Activated CD4-positive, alpha-beta T cell treated with anti-CD3 and anti-CD28 coated beads, Interleukin-2, amount 10 ng/mL, durations not matched to agents 7 days and 5 days (primary cell): Measurements from ENCODE around the gene PDGFA. TPM values are rescaled to one million over a fixed set of nuclear protein-coding genes. Genes with fewer than 3 reads are reported as not detected.
A peak's percentile ranks its signal among the peaks of the same experiment; 100 is the strongest.

ENCODE experiments used
- CTCF ChIA-PET: fragments of 350-600 bp; sonication (Branson Sonifier 250); formaldehyde crosslinking; loops from one replicate; lab custom pipeline; 2021; ENCODE audit warnings: antibody characterized with exemption; lab: Charles Lee
- POLR2A ChIA-PET: fragments of 350-600 bp; sonication (Branson Sonifier 250); formaldehyde crosslinking; loops from one replicate; lab custom pipeline; 2021; ENCODE audit warnings: antibody characterized with exemption; lab: Charles Lee
- DNase-seq: peaks from one replicate; pipeline ENCODE4 v3.0.0-alpha.2; 2020
- H3K27ac Mint-ChIP-seq: one replicate; pipeline ENCODE4 v1.8.0; 2021; ENCODE audit warnings: mild to moderate bottlenecking, moderate library complexity, mixed read lengths
- H3K27me3 Mint-ChIP-seq: one replicate; pipeline ENCODE4 v1.8.0; 2021; ENCODE audit warnings: mixed read lengths
- H3K36me3 Mint-ChIP-seq: one replicate; pipeline ENCODE4 v1.8.0; 2021; ENCODE audit warnings: low read depth, mixed read lengths
- H3K4me1 Mint-ChIP-seq: one replicate; pipeline ENCODE4 v1.8.0; 2021; ENCODE audit warnings: mixed read lengths
- H3K4me3 Mint-ChIP-seq: one replicate; pipeline ENCODE4 v1.8.0; 2021; ENCODE audit warnings: mild to moderate bottlenecking, moderate library complexity, mixed read lengths
- H3K9me3 Mint-ChIP-seq: one replicate; pipeline ENCODE4 v1.8.0; 2021; ENCODE audit warnings: mixed read lengths
- total RNA-seq, 2 experiments: library from RNA; stranded (reverse); gene quantifications; one replicate each; pipeline ENCODE4 v1.2.3, GENCODE V29; 2021

Gene PDGFA
- total RNA-seq, 2 experiments from 2014 or later, result 0.37 to 0.46 TPM

DNA sequence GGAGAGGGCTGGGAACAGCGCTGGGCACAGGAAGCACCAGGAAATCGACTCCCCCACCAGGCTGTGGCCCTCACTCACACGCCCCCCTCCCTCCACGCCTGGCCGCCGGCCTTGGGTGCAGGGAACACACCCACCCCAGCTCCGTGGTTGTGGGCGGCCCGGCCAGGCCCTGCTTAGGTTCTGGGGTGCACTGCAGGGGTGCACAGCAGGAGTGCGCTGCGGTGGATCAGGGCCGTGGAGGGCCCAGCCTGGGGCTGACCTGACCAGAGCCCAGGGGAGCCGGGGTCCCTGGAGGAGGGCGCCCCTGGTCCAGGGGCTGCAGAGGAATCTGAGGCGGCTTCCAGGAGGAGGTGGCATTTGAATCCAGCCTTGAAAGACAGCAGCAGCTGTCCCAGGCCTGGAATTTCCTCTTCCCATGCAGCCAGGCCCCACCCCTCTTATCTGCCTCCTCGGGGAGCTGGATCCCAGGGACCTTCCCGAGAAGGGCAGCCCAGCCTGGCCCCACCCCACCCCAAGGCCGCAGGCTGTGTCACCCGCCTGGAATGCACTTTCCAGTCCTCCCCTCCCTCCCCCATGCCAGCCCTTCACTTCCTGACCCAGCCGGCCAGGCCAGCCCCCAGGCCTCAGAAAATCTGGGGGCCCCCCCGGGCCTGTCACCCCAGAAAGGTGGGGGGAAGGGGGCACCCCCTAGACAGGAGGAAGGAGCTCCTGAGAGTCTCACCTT lies 18.4 kb upstream of the PDGFA start:
- Mint-ChIP-seq H3K27me3 (no peaks in the 10 kb centered on the region), H3K4me3 (no peak overlapping the region), H3K36me3 (no peaks in the 10 kb centered on the region), H3K27ac (no peak overlapping the region), H3K9me3 (no peaks in the 10 kb centered on the region), H3K4me1 (peaks cover 3% of the 10 kb centered on the region)
- no peak for DNase-seq
- ChIA-PET CTCF (interaction anchor here (1.5 kb wide), 1 partner anchor 12 kb away, joined by 3 read pairs; no protein-coding TSS in a partner anchor), POLR2A (no interaction called here)

DNA sequence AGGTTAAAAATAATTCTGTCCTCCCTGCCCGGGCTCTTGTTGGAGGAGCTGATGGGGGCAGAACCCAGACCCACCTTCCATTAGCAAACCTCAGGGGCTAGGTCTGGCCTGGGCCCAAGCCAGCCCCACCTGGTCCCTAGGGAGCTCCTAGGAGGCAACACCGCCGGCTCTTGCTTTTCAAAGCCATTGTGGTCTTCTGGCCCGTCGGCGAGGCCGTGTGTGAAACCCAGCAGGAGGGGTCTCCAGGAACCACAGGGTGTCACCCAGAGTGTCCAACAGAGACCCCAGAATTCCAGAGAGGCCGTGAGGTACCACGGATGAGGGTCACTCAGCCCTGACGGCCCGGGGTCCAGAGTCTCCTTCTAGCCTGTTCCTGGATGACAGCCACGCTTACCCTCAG lies 16.6 kb upstream of the PDGFA start:
- Mint-ChIP-seq H3K4me3 (no peak overlapping the region), H3K27me3 (no peaks in the 10 kb centered on the region), H3K4me1 (peaks cover 3% of the 10 kb centered on the region), H3K9me3 (no peaks in the 10 kb centered on the region), H3K27ac (no peak overlapping the region), H3K36me3 (no peaks in the 10 kb centered on the region)
- ChIA-PET CTCF (interaction anchor here (0.6 to 1.2 kb wide), 2 partner anchors 50 to 486 kb away, joined by 3 to 4 read pairs; no protein-coding TSS in a partner anchor), POLR2A (no interaction called here)
- DNase-seq, result no peak

DNA sequence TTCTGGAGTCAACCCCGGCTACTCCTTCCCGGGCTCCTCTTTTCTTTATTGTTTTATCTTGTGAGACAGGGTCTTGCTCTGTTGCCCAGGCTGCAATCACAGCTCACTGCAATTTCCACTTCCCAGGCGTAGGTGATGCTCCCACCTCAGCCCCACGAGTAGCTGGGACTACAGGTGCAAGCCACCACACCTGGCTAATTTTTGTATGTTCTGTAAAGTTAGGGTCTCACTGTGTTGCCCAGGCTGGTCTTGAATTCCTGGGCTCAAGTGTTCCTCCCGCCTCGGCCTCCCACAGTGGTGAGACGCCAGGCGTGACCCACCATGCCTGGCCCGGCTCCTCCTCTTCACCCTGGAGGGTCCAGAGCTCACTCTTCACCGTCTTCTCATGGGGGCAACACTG lies 15.3 kb upstream of the PDGFA start:
- Mint-ChIP-seq H3K27me3 (no peaks in the 10 kb centered on the region), H3K4me3 (no peak overlapping the region), H3K9me3 (no peaks in the 10 kb centered on the region), H3K4me1 (no peaks in the 10 kb centered on the region), H3K27ac (peak overlapping the region; percentile 63), H3K36me3 (no peaks in the 10 kb centered on the region)
- ChIA-PET POLR2A (no interaction called here), CTCF (no interaction called here)
- no peak for DNase-seq

DNA sequence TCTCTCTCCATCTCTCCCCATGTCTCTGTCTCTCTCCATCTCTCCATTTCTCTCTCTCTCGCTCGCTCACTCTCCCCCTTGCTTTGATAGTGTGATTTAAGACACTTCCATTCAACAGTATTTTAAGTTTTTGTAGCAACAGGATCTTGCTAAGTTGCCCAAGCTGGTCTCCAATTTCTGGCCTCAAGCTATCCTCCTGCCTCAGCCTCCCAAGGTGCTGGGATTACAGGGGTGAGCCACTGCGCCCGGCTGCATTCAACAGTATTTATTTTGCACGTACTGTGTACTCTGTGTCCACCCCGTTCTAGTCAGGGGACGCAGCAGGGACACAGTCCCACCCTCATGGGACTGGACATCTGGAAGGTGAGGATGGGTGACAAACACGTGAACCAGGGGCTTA lies 14.4 kb upstream of the PDGFA start:
- DNase-seq, result no peak
- Mint-ChIP-seq H3K9me3 (no peaks in the 10 kb centered on the region), H3K27me3 (no peaks in the 10 kb centered on the region), H3K4me3 (no peak overlapping the region), H3K27ac (no peak overlapping the region), H3K4me1 (no peaks in the 10 kb centered on the region), H3K36me3 (no peaks in the 10 kb centered on the region)
- CTCF ChIA-PET, result no interaction called here
- POLR2A ChIA-PET, result no interaction called here

DNA sequence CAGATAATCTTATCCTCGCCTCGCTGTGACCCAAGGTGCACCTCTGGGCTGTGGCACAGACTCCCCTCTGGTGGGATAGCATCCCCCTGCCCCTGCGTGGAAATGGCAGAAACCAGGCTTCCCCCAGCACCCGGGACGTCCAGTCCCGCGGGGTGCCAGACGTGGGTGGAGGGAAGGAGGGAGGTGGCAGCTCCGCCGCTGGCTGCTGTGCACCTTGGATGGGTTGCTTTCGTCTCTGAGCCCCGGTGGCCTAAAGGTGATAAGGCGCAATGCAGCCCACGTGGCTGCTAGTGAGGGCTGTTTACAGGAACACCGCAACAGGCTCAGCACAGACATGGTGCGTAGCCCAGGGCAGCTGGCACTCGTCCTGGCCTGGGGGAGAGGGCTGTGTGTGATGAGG lies 13.6 kb upstream of the PDGFA start:
- H3K9me3 Mint-ChIP-seq, result no peaks in the 10 kb centered on the region
- H3K4me3 Mint-ChIP-seq, result no peak overlapping the region
- H3K36me3 Mint-ChIP-seq, result no peaks in the 10 kb centered on the region
- H3K27ac Mint-ChIP-seq, result no peak overlapping the region
- DNase-seq, result no peak
- POLR2A ChIA-PET, result no interaction called here
- CTCF ChIA-PET, result no interaction called here
- H3K4me1 Mint-ChIP-seq, result no peaks in the 10 kb centered on the region
- H3K27me3 Mint-ChIP-seq, result no peaks in the 10 kb centered on the region

DNA sequence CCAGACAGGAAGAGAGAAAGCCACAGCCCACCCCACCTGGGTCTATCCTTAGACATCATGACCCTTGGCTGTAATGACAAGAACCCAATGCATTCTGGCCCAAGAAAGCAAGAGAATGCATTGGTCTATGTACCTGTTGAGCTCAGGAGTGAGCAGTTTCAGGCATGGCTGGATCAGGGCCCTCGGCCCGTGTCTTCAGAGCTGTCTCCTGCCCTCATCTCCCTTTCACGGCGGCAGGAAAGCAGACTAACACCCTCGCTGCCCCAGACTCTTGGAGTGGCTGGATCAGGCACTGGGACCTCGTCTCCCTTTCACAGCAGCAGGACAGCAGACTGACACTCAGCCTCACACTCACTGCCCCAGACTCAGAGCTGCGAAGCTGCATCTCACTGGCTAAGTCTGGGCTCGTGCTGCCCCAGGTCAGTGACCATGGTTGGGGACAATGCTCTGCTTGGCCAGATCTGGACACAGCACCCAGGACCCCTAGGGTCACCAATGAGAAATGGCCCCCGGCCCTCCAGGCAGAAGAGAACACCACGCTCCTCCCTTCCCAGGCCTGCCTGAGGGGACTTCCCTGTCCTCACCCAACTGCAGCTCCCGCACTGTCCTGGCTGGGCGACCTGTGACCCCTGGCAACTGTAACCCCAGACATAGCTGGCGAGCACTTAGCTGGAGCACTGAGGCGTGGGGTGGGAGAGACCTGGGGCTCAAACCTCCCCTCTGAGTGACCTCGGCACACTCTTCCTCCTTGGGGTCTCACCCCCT lies 12.9 kb upstream of the PDGFA start:
- POLR2A ChIA-PET, result no interaction called here
- Mint-ChIP-seq H3K36me3 (no peaks in the 10 kb centered on the region), H3K27me3 (no peaks in the 10 kb centered on the region), H3K9me3 (no peaks in the 10 kb centered on the region), H3K4me1 (no peaks in the 10 kb centered on the region), H3K27ac (no peak overlapping the region), H3K4me3 (no peak overlapping the region)
- CTCF ChIA-PET, result no interaction called here
- no peak for DNase-seq

DNA sequence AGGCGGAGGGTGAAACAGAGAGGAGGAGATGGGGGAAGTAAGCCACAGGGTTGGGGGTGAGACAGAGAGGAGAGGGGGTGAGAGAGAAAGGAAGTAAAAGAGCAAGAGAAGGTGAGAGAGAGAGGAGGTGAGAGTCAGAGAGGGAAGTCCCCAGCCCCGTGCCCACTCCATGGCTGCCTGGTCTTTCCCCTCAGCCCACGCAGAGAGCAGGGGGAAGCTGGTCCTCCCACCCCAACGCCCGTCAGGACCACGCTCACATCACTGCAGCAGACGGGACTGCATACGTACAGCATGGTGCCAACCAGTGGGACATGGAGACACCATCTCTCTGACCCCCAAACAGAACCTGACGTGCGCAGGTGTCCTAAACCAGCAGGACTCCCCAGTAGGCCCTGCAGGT lies 12.1 kb upstream of the PDGFA start:
- Mint-ChIP-seq H3K9me3 (no peaks in the 10 kb centered on the region), H3K27me3 (no peaks in the 10 kb centered on the region), H3K36me3 (no peaks in the 10 kb centered on the region), H3K4me3 (no peak overlapping the region), H3K4me1 (no peaks in the 10 kb centered on the region), H3K27ac (no peak overlapping the region)
- no peak for DNase-seq
- ChIA-PET CTCF (no interaction called here), POLR2A (no interaction called here)

DNA sequence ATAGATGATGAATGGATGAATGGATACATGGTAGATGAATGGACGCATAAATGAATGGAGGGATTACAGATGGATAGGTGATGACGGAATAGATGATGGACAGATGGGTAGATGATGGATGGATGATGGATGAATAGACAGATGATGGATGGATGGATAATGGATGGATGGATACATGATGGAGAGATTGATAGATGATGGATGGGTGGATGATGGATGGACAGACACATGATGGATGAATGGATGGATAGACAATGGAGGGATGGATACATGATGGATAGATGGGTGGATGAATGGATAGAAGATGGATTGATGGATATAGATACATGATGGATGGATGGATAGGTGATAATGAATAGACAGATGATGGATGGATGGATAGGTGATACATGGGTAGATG lies 8.8 kb upstream of the PDGFA start:
- no peaks in the 10 kb centered on the region for H3K9me3 Mint-ChIP-seq
- H3K4me3 Mint-ChIP-seq, result no peak overlapping the region
- ChIA-PET POLR2A (no interaction called here), CTCF (no interaction called here)
- H3K27ac Mint-ChIP-seq, result no peak overlapping the region
- H3K27me3 Mint-ChIP-seq, result peaks cover 16% of the 10 kb centered on the region
- H3K36me3 Mint-ChIP-seq, result no peaks in the 10 kb centered on the region
- H3K4me1 Mint-ChIP-seq, result no peaks in the 10 kb centered on the region
- no peak for DNase-seq

DNA sequence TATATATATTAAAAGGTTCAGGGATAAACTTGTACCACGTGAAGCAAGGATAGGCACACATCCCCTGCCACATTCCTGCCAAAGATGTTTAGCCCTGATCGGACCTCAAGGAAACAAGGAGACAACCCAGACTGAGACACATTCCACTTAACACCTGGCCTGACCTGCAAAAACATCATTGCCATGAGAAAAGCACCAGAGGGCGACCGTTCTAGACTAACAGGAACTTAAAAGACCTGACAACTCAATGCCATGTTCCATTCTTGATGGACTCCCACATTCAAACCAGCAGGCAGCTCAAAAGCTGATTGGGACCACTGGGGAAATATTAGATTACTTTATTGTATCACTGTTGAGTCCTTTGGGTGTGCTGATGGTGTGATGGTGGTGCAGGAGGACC lies 8.1 kb upstream of the PDGFA start:
- POLR2A ChIA-PET, result no interaction called here
- H3K27me3 Mint-ChIP-seq, result peaks cover 22% of the 10 kb centered on the region
- H3K36me3 Mint-ChIP-seq, result no peaks in the 10 kb centered on the region
- H3K4me3 Mint-ChIP-seq, result no peak overlapping the region
- H3K27ac Mint-ChIP-seq, result no peak overlapping the region
- DNase-seq, result no peak
- no peaks in the 10 kb centered on the region for H3K9me3 Mint-ChIP-seq
- CTCF ChIA-PET, result no interaction called here
- no peaks in the 10 kb centered on the region for H3K4me1 Mint-ChIP-seq

DNA sequence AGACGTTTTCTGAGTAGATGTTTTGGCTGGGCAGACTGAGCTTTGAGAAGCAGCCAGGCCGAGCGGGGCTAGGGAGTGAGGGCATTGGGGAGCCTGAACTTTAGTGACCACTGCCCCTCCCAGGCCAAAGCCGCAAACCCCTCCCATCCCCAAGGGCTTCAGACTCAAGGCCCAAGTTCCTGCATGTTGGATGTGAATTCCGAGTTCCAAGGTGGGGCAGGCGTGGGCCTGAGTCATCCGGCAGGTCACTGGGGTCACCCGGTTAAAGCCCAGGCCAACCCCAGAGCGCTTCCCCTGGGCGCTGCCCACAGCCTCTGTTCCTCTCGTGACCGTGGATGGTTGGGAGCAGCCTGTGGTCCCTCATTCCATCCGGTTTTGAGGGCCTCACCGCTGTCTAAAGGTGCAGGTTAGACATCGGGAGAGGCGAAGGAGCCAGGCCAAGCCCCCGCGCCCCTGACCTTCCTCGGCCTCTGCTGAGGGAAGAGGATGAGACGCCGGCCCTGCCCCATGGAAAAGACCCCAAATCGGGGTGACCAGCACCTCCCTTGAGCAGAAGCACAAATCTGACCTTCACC lies 6.9 kb upstream of the PDGFA start:
- CTCF ChIA-PET, result interaction anchor here (1.0 kb wide), 1 partner anchor 16 kb away, joined by 3 read pairs; no protein-coding TSS in a partner anchor
- H3K9me3 Mint-ChIP-seq, result no peaks in the 10 kb centered on the region

DNA sequence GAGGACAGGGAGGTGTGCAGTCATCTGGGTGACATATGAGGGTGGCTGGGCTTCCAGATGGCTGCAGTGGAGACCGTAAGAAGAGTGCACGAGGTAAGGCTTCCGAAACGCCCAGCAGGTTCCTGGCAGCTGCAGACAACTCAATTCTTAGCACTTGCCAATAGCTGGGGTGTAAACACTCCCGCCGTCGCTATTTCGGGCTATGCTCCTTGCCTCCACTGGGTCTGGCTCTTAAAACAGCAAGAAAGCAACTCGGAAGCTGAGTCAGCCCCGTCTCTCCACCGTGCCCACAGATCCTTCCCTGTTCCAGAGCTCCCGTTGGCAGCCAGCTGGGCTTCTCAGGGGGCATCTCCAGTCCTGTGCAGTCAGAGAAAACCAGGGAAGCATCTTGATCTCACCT lies 6.1 kb upstream of the PDGFA start:
- no peak for DNase-seq
- Mint-ChIP-seq H3K4me1 (peaks cover 2% of the 10 kb centered on the region), H3K9me3 (no peaks in the 10 kb centered on the region), H3K4me3 (no peak overlapping the region), H3K27me3 (peaks cover 32% of the 10 kb centered on the region), H3K27ac (no peak overlapping the region), H3K36me3 (no peaks in the 10 kb centered on the region)
- CTCF ChIA-PET, result interaction anchor here (1.0 kb wide), 1 partner anchor 17 kb away, joined by 3 read pairs; no protein-coding TSS in a partner anchor
- POLR2A ChIA-PET, result no interaction called here

More for the DNA sequence above, 6.9 kb upstream of the PDGFA start:
- POLR2A ChIA-PET, result interaction anchor here (0.6 kb wide), 1 partner anchor 516 kb away, joined by 4 read pairs; no protein-coding TSS in a partner anchor
- H3K27ac Mint-ChIP-seq, result no peak overlapping the region
- H3K4me3 Mint-ChIP-seq, result no peak overlapping the region
- no peaks in the 10 kb centered on the region for H3K4me1 Mint-ChIP-seq
- peaks cover 25% of the 10 kb centered on the region for H3K27me3 Mint-ChIP-seq
- DNase-seq, result no peak
- no peaks in the 10 kb centered on the region for H3K36me3 Mint-ChIP-seq

DNA sequence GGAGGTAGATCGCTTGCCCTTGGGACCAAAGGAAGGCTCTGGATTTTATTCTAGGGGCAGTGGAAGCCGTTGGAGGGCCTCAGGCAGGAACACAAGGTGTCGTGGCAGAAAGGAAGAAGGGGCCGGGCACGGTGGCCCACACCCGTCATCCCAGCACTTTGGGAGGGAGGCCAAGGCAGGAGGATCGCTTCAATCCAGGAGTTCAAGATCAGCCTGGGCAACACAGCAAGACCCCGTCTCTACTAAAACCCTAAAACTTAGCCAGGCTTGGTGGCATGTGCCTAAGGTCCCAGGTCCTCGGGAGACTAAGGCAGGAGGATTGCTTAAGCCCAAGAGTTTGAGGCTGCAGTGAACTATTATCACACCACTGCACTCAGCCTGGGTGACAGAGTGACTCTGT lies 5.2 kb upstream of the PDGFA start:
- no peak for DNase-seq
- H3K27me3 Mint-ChIP-seq, result peaks cover 35% of the 10 kb centered on the region
- ChIA-PET CTCF (no interaction called here), POLR2A (no interaction called here)
- no peak overlapping the region for H3K4me3 Mint-ChIP-seq
- no peak overlapping the region for H3K27ac Mint-ChIP-seq
- no peaks in the 10 kb centered on the region for H3K36me3 Mint-ChIP-seq
- H3K4me1 Mint-ChIP-seq, result peaks cover 2% of the 10 kb centered on the region
- H3K9me3 Mint-ChIP-seq, result no peaks in the 10 kb centered on the region
